CD4-positive, alpha-beta T cell treated with Interleukin-17A for 4 hours (primary cell): Measurements from ENCODE around the gene APOB.

Experiments used
- DNase-seq: peaks from one replicate; pipeline ENCODE4 v3.0.0-alpha.2; 2020; ENCODE audit warnings: mixed read lengths

APOB gene

GRCh38 chr2:21043744-21044532 is at the start of gene APOB:
Gene APOB, minus strand, starts transcription at chr2:21044073. Its CDS starts 128 bp downstream, at chr2:21043945.
- no peak for DNase-seq

- DNase-seq: no peak
Observed at GRCh38 chr2:21092308-21092869, 48.5 kb upstream of the APOB start.

GRCh38 chr2:21084401-21084800 is 40.5 kb upstream of the APOB start:
- no peak for DNase-seq

- DNase-seq: no peak
Observed at GRCh38 chr2:21083482-21083881, 39.6 kb upstream of the APOB start.

GRCh38 chr2:21078296-21078695 is 34.4 kb upstream of the APOB start:
- DNase-seq: no peak

- DNase-seq: no peak
Observed at GRCh38 chr2:21072477-21073242, 28.8 kb upstream of the APOB start.

GRCh38 chr2:21070341-21071257 is 26.7 kb upstream of the APOB start:
- DNase-seq: no peak

GRCh38 chr2:21069746-21070340 is 26.0 kb upstream of the APOB start:
- DNase-seq: no peak

GRCh38 chr2:21067859-21068537 is 24.1 kb upstream of the APOB start:
- DNase-seq: no peak

- no peak for DNase-seq
Observed at GRCh38 chr2:21067125-21067524, 23.3 kb upstream of the APOB start.

GRCh38 chr2:21059885-21060610 is 16.2 kb upstream of the APOB start:
- DNase-seq: no peak

GRCh38 chr2:21057097-21057496 is 13.2 kb upstream of the APOB start:
- no peak for DNase-seq

- DNase-seq: no peak
Observed at GRCh38 chr2:21055879-21056790, 12.3 kb upstream of the APOB start.

- DNase-seq: no peak
Observed at GRCh38 chr2:21055451-21055850, 11.6 kb upstream of the APOB start.

- no peak for DNase-seq
Observed at GRCh38 chr2:21054011-21054410, 10.1 kb upstream of the APOB start.

GRCh38 chr2:21052044-21052443 is 8.2 kb upstream of the APOB start:
- no peak for DNase-seq

GRCh38 chr2:21050164-21050563 is 6.3 kb upstream of the APOB start:
- no peak for DNase-seq

- DNase-seq: no peak
Observed at GRCh38 chr2:21047141-21048009, 3.5 kb upstream of the APOB start.

- no peak for DNase-seq
Observed at GRCh38 chr2:21046506-21046905, 2.6 kb upstream of the APOB start.
